A673 (cell line): ENCODE data around the gene AGAP1.

ENCODE experiments used
- CTCF ChIP-seq: fragments of 300-800, 200-600 bp; sonication (generic); conservative IDR thresholded peaks from 2 replicates; pipeline ENCODE4 v1.5.1; 2017; ENCODE audit warnings: low read depth, mild to moderate bottlenecking, antibody characterized with exemption, low read length, moderate library complexity, mixed read lengths
- EZH2 ChIP-seq: fragments of 200-600 bp; sonication (generic); IDR thresholded peaks from 2 replicates; pipeline ENCODE4 v1.6.1; 2017; ENCODE audit warnings: borderline replicate concordance, low read depth, mild to moderate bottlenecking, mixed read lengths, antibody characterized with exemption, low read length; ENCODE audit not compliant: poor library complexity, severe bottlenecking

GRCh38 chr2:235550946-235551345, 57.1 kb downstream of the AGAP1 start:
- TF ChIP-seq CTCF (no peak), EZH2 (no peak)
